ENCODE data around the gene NRSN1.

The NRSN1 gene

DNA sequence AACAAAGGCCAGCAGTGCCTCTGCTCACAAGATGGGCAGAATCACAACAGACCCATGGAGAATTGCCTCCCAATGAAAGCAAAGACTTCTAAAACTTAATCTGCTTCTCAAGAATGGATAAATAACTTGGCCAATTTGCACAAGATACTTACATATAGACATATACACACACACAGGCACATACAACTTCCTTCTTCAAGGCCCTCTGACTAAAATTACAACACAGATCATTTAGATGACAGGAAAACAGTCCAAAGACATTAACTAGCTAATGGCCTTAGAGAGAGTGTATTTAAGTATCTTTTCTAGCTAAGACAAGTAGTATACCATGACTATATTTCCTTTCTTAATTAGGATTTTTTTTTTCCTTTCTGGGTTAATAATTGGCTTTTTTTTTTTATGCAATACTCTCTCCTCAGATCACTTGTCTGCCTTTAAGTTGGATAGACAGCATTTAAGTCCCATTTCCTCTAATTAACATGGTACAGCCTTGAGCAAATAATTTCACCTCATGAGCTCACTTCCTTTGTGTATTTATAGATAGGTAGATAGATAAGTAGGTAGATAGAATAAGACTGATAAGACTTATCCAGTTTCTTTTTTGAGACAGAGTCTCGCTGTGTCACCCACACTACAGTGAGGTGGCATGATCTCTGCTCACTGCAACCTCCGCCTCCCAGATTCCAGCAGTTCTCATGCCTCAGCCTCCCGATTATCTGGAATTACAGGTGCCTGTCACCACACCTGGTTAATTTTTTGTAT, 70.0 kb downstream of the NRSN1 start:
- Mint-ChIP-seq H3K4me3 (no peak overlapping the region), H3K4me1 (ENCODE audit: low read depth in 2 of 2) (no peaks in the 10 kb centered on the region), H3K9me3 (no peaks in the 10 kb centered on the region), H3K36me3 (ENCODE audit: insufficient read depth) (no peaks in the 10 kb centered on the region), H3K27me3 (peaks cover 30 to 51% of the 10 kb centered on the region in 2 donors), H3K27ac (no peak overlapping the region)
- DNase-seq: no peak
- no peak for ATAC-seq (replicated peaks)

Measured in effector memory CD8-positive, alpha-beta T cell (primary cell).